ENCODE data around the gene UNC93A. TPM values are rescaled to one million over a fixed set of nuclear protein-coding genes. Genes with fewer than 3 reads are reported as not detected.
"Not testable (repeated sequence)": the region's sequence is repeated elsewhere in the genome, so short reads cannot be mapped to it uniquely, and the experiment has no call there.

UNC93A gene
- total RNA-seq, 1 donor, result not detected

GRCh38 chr6:167307342-167307955 is 16.3 kb downstream of the UNC93A start:
- DNase-seq (ENCODE audit: low read depth in 2 of 3, low spot score in 2 of 3), result no peak

- no peak for DNase-seq (ENCODE audit: low read depth in 2 of 3, low spot score in 2 of 3)
Measured at GRCh38 chr6:167308207-167308606, 17.1 kb downstream of the UNC93A start.

GRCh38 chr6:167309355-167310192 is 18.5 kb downstream of the UNC93A start:
- not testable (repeated sequence) for DNase-seq (ENCODE audit: low read depth in 2 of 3, low spot score in 2 of 3)

- no peak for DNase-seq (ENCODE audit: low read depth in 2 of 3, low spot score in 2 of 3)
Measured at GRCh38 chr6:167311286-167311685, 20.2 kb downstream of the UNC93A start.

GRCh38 chr6:167311691-167312090 is 20.6 kb downstream of the UNC93A start:
- DNase-seq (ENCODE audit: low read depth in 2 of 3, low spot score in 2 of 3), result not testable (repeated sequence)

- DNase-seq (ENCODE audit: low read depth in 2 of 3, low spot score in 2 of 3), result no peak
Measured at GRCh38 chr6:167314180-167314821, 23.2 kb downstream of the UNC93A start.

- no peak for DNase-seq (ENCODE audit: low read depth in 2 of 3, low spot score in 2 of 3)
Measured at GRCh38 chr6:167317172-167317571, 26.1 kb downstream of the UNC93A start.

- DNase-seq (ENCODE audit: low read depth in 2 of 3, low spot score in 2 of 3), result not testable (repeated sequence)
Measured at GRCh38 chr6:167318354-167318753, 27.2 kb downstream of the UNC93A start.

GRCh38 chr6:167318856-167319255 is 27.7 kb downstream of the UNC93A start:
- not testable (repeated sequence) for DNase-seq (ENCODE audit: low read depth in 2 of 3, low spot score in 2 of 3)

- DNase-seq (ENCODE audit: low read depth in 2 of 3, low spot score in 2 of 3), result not testable (repeated sequence)
Measured at GRCh38 chr6:167319856-167320753, 29.0 kb downstream of the UNC93A start.

GRCh38 chr6:167320754-167321056 is 29.6 kb downstream of the UNC93A start:
- DNase-seq (ENCODE audit: low read depth in 2 of 3, low spot score in 2 of 3), result not testable (repeated sequence)

GRCh38 chr6:167321185-167321584 is 30.1 kb downstream of the UNC93A start:
- not testable (repeated sequence) for DNase-seq (ENCODE audit: low read depth in 2 of 3, low spot score in 2 of 3)

GRCh38 chr6:167323111-167323510 is 32.0 kb downstream of the UNC93A start:
- DNase-seq (ENCODE audit: low read depth in 2 of 3, low spot score in 2 of 3), result no peak

GRCh38 chr6:167324111-167324510 is 33.0 kb downstream of the UNC93A start:
- DNase-seq (ENCODE audit: low read depth in 2 of 3, low spot score in 2 of 3), result no peak

GRCh38 chr6:167325766-167326165 is 34.7 kb downstream of the UNC93A start:
- DNase-seq (ENCODE audit: low read depth in 2 of 3, low spot score in 2 of 3), result no peak

GRCh38 chr6:167327391-167327790 is 36.3 kb downstream of the UNC93A start:
- DNase-seq (ENCODE audit: low read depth in 2 of 3, low spot score in 2 of 3), result no peak

- DNase-seq (ENCODE audit: low read depth in 2 of 3, low spot score in 2 of 3), result no peak
Measured at GRCh38 chr6:167328086-167328485, 37.0 kb downstream of the UNC93A start.

- DNase-seq (ENCODE audit: low read depth in 2 of 3, low spot score in 2 of 3), result no peak
Measured at GRCh38 chr6:167329014-167329413, 37.9 kb downstream of the UNC93A start.

GRCh38 chr6:167330750-167331149 is 39.6 kb downstream of the UNC93A start:
- DNase-seq (ENCODE audit: low read depth in 2 of 3, low spot score in 2 of 3), result no peak

GRCh38 chr6:167331565-167331964 is 40.5 kb downstream of the UNC93A start:
- no peak for DNase-seq (ENCODE audit: low read depth in 2 of 3, low spot score in 2 of 3)
